Fibroblast of pulmonary artery (primary cell): ENCODE results near the gene SLC29A2.

Source experiments
- DNase-seq: peaks from one replicate; pipeline ENCODE4 v3.0.0-alpha.2; 2010; ENCODE audit warnings: low read depth
- H3K4me3 ChIP-seq: replicated peaks from 2 replicates; pipeline ENCODE4 v1.5.1; 2011; ENCODE audit warnings: low read depth, mild to moderate bottlenecking, control low read depth, low read length, moderate library complexity
- CTCF ChIP-seq: IDR thresholded peaks from 2 replicates; pipeline ENCODE4 v1.5.1; 2011; ENCODE audit warnings: mild to moderate bottlenecking, control low read depth, low read length, inconsistent platforms; ENCODE audit errors: missing control alignments

SLC29A2 gene

GRCh38 chr11:66333896-66334604 lies 37.5 kb downstream of the SLC29A2 start:
- no peak for TF ChIP-seq CTCF

GRCh38 chr11:66333220-66333877 lies 38.2 kb downstream of the SLC29A2 start:
- no peak for DNase-seq
- TF ChIP-seq CTCF: no peak
- H3K4me3 ChIP-seq: no peak overlapping the region

More at GRCh38 chr11:66333896-66334604, 37.5 kb downstream of the SLC29A2 start:
- no peak overlapping the region for H3K4me3 ChIP-seq
- no peak for DNase-seq

GRCh38 chr11:66332371-66333219 lies 39.0 kb downstream of the SLC29A2 start:
- no peak overlapping the region for H3K4me3 ChIP-seq
- no peak for DNase-seq
- no peak for TF ChIP-seq CTCF

GRCh38 chr11:66331542-66332370 lies 39.8 kb downstream of the SLC29A2 start:
- H3K4me3 ChIP-seq: no peak overlapping the region
- DNase-seq: no peak
- no peak for TF ChIP-seq CTCF

- no peak for TF ChIP-seq CTCF
- no peak overlapping the region for H3K4me3 ChIP-seq
- DNase-seq: no peak
Measured at GRCh38 chr11:66330931-66331330, 40.6 kb downstream of the SLC29A2 start.

GRCh38 chr11:66329165-66329673 lies 42.3 kb downstream of the SLC29A2 start:
- no peak for DNase-seq
- H3K4me3 ChIP-seq: no peak overlapping the region
- TF ChIP-seq CTCF: no peak
